Caco-2 (cell line): ENCODE measurements around the gene SPDYE4. TPM values are rescaled to one million over a fixed set of nuclear protein-coding genes. Genes with fewer than 3 reads are reported as not detected.

ENCODE experiments used
- BruUV-seq: library from RNA; stranded (reverse); fragments of 400-500 nt; replicated peaks from 2 replicates; lab custom pipeline; 2021; lab: Mats Ljungman, UMichigan
- CTCF ChIA-PET: fragments of 300-600 bp; sonication (Branson Sonifier 250); formaldehyde crosslinking; loops from one replicate; lab custom pipeline; 2022; ENCODE audit warnings: antibody characterized with exemption; lab: Charles Lee
- POLR2A ChIA-PET: fragments of 300-600 bp; sonication (Branson Sonifier 250); formaldehyde crosslinking; loops from one replicate; lab custom pipeline; 2022; ENCODE audit warnings: antibody characterized with exemption; lab: Charles Lee
- DNase-seq, 2 experiments: peaks; one replicate each; pipeline versions ENCODE4 v3.0.0 to v3.0.0-alpha.2; 2020 to 2022
- H3K27me3 ChIP-seq: replicated peaks from 2 replicates; pipeline ENCODE4 v1.6.0; 2011; ENCODE audit warnings: low read length; ENCODE audit not compliant: control insufficient read depth, insufficient read depth
- H3K36me3 ChIP-seq: 2 replicates; pipeline ENCODE4 v1.5.1; 2011; ENCODE audit warnings: low read length; ENCODE audit not compliant: control insufficient read depth, insufficient read depth
- H3K4me1 ChIP-seq: fragments of 250-450 bp; sonication (Bioruptor Pico); 2 replicates; pipeline ENCODE4 v1.5.1; 2020; ENCODE audit warnings: mild to moderate bottlenecking
- H3K4me3 ChIP-seq: 2 replicates; pipeline ENCODE4 v1.5.1; 2011; ENCODE audit warnings: low read depth, mild to moderate bottlenecking, control low read depth, low read length
- H3K9me3 ChIP-seq: fragments of 250-450 bp; sonication (Bioruptor Pico); 2 replicates; pipeline ENCODE4 v1.5.1; 2020; ENCODE audit warnings: mild to moderate bottlenecking, moderate library complexity
- H3K27ac Mint-ChIP-seq: one replicate; pipeline ENCODE4 v1.8.0; 2022; ENCODE audit warnings: mixed read lengths; ENCODE audit not compliant: unreplicated experiment
- H3K27me3 Mint-ChIP-seq: one replicate; pipeline ENCODE4 v1.8.0; 2022; ENCODE audit warnings: mixed read lengths; ENCODE audit not compliant: insufficient read depth, unreplicated experiment
- H3K36me3 Mint-ChIP-seq: one replicate; pipeline ENCODE4 v1.8.0; 2022; ENCODE audit warnings: mild to moderate bottlenecking, mixed read lengths; ENCODE audit not compliant: insufficient read depth, unreplicated experiment
- H3K4me1 Mint-ChIP-seq: one replicate; pipeline ENCODE4 v1.8.0; 2022; ENCODE audit warnings: low read depth, mixed read lengths; ENCODE audit not compliant: unreplicated experiment
- H3K4me3 Mint-ChIP-seq: one replicate; pipeline ENCODE4 v1.8.0; 2022; ENCODE audit warnings: mild to moderate bottlenecking, moderate library complexity, mixed read lengths; ENCODE audit not compliant: unreplicated experiment
- H3K9me3 Mint-ChIP-seq: one replicate; pipeline ENCODE4 v1.8.0; 2022; ENCODE audit warnings: mixed read lengths; ENCODE audit not compliant: unreplicated experiment
- intact Hi-C: fragments of 100-400 bp; cut with micrococcal nuclease; formaldehyde crosslinking; loops from one replicate; pipeline ENCODE4 v1.10.0; 2022; ENCODE audit not compliant: unreplicated experiment
- total RNA-seq: library from RNA; stranded (reverse); gene quantifications from 2 replicates; pipeline ENCODE4 v1.2.3, GENCODE V29; 2022
- TF ChIP-seq, protein P1 (sequence below), 2 experiments: fragments of 200-600 bp in 1 of 2; IDR thresholded peaks; 1 replicate in 1 of 2; 2 replicates in 1 of 2; pipeline versions ENCODE4 v1.5.1 to v1.8.0; 2011 to 2022; ENCODE audit warnings: antibody characterized with exemption in 1 of 2, control low read depth in 1 of 2, inconsistent platforms in 1 of 2, low read depth in 1 of 2, low read length in 1 of 2, mild to moderate bottlenecking in 1 of 2, moderate library complexity in 1 of 2; ENCODE audit not compliant: insufficient read depth in 1 of 2, severe bottlenecking in 1 of 2, unreplicated experiment in 1 of 2

The SPDYE4 gene
- total RNA-seq, 1 experiment from 2014 or later, result not detected

DNA sequence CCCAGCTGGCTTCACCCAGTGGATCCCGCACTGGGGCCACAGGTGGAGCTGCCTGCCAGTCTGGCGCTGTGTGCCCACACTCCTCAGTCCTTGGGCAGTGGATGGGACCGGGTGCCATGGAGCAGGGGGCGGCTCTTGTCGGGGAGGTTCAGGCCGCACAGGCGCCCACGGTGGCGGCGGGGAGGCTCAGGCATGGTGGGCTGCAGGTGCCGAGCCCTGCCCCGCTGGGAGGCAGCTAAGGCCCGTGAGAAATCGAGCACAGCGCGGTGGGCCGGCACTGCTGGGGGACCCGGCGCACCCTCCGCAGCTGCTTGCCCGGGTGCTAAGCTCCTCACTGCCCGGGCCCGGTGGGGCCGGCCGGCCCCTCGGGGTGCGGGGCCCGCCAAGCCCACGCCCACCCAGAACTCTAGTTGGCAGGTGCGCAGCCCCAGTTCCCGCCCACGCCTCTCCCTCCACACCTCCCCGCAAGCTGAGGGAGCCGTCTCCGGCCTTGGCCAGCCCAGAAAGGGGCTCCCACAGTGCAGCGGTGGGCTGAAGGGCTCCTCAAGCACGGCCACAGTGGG, 40.3 kb downstream of the SPDYE4 start:
- Histone ChIP-seq H3K4me3 (no peak overlapping the region), H3K36me3 (no peaks in the 10 kb centered on the region), H3K9me3 (no peaks in the 10 kb centered on the region), H3K4me1 (peaks cover 8% of the 10 kb centered on the region; the same call in 1 of the 2 replicates), H3K27me3 (no peaks in the 10 kb centered on the region)
- ChIA-PET CTCF (no interaction called here), POLR2A (no interaction called here)
- intact Hi-C loops, result no loop called here
- H3K4me1 Mint-ChIP-seq, result peaks cover 14% of the 10 kb centered on the region
- no peaks in the 10 kb centered on the region for H3K27me3 Mint-ChIP-seq
- H3K36me3 Mint-ChIP-seq, result no peaks in the 10 kb centered on the region
- DNase-seq, result no peak
- BruUV-seq, result no TSS peak
- no peaks in the 10 kb centered on the region for H3K9me3 Mint-ChIP-seq
- H3K27ac Mint-ChIP-seq, result no peak overlapping the region
- TF ChIP-seq, protein P1, sequence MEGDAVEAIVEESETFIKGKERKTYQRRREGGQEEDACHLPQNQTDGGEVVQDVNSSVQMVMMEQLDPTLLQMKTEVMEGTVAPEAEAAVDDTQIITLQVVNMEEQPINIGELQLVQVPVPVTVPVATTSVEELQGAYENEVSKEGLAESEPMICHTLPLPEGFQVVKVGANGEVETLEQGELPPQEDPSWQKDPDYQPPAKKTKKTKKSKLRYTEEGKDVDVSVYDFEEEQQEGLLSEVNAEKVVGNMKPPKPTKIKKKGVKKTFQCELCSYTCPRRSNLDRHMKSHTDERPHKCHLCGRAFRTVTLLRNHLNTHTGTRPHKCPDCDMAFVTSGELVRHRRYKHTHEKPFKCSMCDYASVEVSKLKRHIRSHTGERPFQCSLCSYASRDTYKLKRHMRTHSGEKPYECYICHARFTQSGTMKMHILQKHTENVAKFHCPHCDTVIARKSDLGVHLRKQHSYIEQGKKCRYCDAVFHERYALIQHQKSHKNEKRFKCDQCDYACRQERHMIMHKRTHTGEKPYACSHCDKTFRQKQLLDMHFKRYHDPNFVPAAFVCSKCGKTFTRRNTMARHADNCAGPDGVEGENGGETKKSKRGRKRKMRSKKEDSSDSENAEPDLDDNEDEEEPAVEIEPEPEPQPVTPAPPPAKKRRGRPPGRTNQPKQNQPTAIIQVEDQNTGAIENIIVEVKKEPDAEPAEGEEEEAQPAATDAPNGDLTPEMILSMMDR (IDR thresholded peaks at IDR 0.05; ENCODE audit: insufficient read depth in 1 of 2, low read depth in 1 of 2, low read length in 1 of 2, severe bottlenecking in 1 of 2, unreplicated experiment in 1 of 2), result no peak
- no peak overlapping the region for H3K4me3 Mint-ChIP-seq

DNA sequence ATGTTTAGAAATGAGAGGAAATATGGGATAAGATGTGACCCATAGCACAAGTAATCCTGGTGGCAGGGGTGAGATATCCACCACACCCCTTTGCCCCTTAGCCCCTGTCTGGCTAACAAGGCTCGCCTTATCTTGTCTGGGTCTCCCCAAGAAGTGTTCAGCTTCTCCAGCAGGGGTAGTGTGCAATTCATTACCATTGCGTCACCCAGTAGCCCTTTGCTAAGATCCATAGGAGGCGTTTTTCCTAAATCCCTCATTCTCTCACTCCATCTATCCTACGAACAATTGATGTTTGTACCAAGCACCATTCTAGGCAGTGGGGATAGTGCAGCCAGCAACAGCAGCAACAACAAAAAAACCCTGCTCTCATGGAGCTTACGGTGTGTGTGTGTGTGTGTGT, 44.5 kb downstream of the SPDYE4 start:
- Mint-ChIP-seq H3K27me3 (no peaks in the 10 kb centered on the region), H3K36me3 (no peaks in the 10 kb centered on the region), H3K4me1 (no peaks in the 10 kb centered on the region), H3K9me3 (no peaks in the 10 kb centered on the region), H3K4me3 (no peak overlapping the region), H3K27ac (no peak overlapping the region)
- Histone ChIP-seq H3K36me3 (no peaks in the 10 kb centered on the region), H3K4me3 (no peak overlapping the region), H3K4me1 (no peaks in the 10 kb centered on the region), H3K27me3 (no peaks in the 10 kb centered on the region), H3K9me3 (no peaks in the 10 kb centered on the region)
- TF ChIP-seq, protein P1 (IDR thresholded peaks at IDR 0.05; ENCODE audit: insufficient read depth in 1 of 2, low read depth in 1 of 2, low read length in 1 of 2, severe bottlenecking in 1 of 2, unreplicated experiment in 1 of 2), result no peak
- DNase-seq, result no peak
- ChIA-PET POLR2A (no interaction called here), CTCF (no interaction called here)
- no TSS peak for BruUV-seq
- intact Hi-C loops, result no loop called here

DNA sequence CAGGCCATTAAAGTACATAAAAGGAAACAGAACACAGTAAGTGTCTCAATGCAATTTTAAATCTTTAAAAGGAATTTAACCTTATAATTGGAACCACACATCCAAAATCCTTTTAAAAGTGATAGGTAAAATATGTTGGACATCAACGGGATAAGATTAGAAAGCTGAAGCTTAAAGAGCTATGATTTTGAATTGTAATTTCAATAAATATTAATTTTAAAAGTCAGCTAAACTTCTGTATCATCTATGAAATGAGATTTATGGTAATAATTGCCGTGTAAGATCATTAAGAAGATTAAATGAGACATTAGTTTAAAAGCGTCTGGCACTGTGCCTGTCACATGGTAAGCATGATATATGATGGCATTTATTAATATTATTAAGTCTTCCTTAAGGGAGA, 45.0 kb downstream of the SPDYE4 start:
- no peak overlapping the region for H3K4me3 Mint-ChIP-seq
- no peaks in the 10 kb centered on the region for H3K9me3 Mint-ChIP-seq
- TF ChIP-seq, protein P1 (IDR thresholded peaks at IDR 0.05; ENCODE audit: insufficient read depth in 1 of 2, low read depth in 1 of 2, low read length in 1 of 2, severe bottlenecking in 1 of 2, unreplicated experiment in 1 of 2), result no peak
- H3K4me1 Mint-ChIP-seq, result no peaks in the 10 kb centered on the region
- H3K27ac Mint-ChIP-seq, result no peak overlapping the region
- no peaks in the 10 kb centered on the region for H3K27me3 Mint-ChIP-seq
- Histone ChIP-seq H3K27me3 (no peaks in the 10 kb centered on the region), H3K4me3 (no peak overlapping the region), H3K36me3 (no peaks in the 10 kb centered on the region), H3K4me1 (no peaks in the 10 kb centered on the region), H3K9me3 (no peaks in the 10 kb centered on the region)
- BruUV-seq, result no TSS peak
- intact Hi-C loops, result no loop called here
- DNase-seq, result no peak
- ChIA-PET POLR2A (no interaction called here), CTCF (no interaction called here)
- no peaks in the 10 kb centered on the region for H3K36me3 Mint-ChIP-seq
